HG03442 (cell line): ENCODE data around the gene CPLX4.
"Not testable (repeated sequence)": the region's sequence is repeated elsewhere in the genome, so short reads cannot be mapped to it uniquely, and the experiment has no call there.

ENCODE experiments used
- ATAC-seq: cut with Tn5 transposase; IDR thresholded peaks from one replicate; pipeline ENCODE4 v1.9.1; 2021; ENCODE audit warnings: mild to moderate bottlenecking, moderate library complexity; ENCODE audit not compliant: unreplicated experiment

CPLX4 gene

GRCh38 chr18:59271606-59272220 is 46.7 kb downstream of the CPLX4 start:
- ATAC-seq = no peak

GRCh38 chr18:59270689-59271257 is 47.7 kb downstream of the CPLX4 start:
- no peak for ATAC-seq

GRCh38 chr18:59269563-59270119 is 48.8 kb downstream of the CPLX4 start:
- ATAC-seq = no peak

DNA sequence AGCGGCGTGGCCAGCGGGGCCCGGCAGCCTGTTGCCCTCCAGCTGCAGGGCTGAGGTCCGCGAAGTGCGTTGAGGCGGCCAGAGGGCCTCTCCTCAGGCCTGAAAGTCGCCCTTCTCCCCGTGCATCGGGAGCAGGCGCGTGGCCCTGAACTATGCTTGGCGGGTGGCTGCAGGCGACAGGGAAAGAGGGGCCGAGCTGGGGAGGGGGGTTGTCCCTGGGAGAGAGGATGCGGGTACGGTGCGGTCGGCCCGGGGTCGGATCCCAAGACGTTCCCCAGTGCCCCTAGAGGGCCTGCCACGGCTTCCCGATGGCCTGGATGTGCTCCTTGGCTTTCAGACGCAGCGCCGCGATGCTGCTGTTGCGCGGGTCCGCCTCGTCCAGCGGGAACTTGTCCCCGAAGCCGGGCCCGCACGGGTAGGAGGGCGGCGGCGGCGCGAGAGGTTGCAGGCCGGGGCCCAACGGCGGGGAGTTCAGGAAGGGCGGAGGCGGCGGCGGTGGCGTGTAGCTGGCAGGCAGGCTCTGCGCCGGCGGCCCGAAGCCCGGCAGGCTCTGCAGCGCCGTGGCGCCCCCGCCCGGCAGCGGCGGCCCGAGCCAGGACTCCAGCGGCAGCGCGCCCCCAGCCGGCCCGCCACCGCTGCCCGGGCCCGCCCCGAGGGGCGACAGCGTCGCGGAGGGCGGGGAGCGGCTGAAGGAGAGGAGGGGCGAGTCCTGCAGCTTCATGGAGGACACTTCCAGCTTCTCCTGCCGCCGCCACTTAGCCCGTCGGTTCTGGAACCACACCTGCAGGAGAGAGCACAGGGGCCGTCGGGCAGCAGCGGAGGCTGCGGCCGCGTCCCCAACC is 49.5 kb downstream of the CPLX4 start:
- ATAC-seq = peak; percentile 45

DNA sequence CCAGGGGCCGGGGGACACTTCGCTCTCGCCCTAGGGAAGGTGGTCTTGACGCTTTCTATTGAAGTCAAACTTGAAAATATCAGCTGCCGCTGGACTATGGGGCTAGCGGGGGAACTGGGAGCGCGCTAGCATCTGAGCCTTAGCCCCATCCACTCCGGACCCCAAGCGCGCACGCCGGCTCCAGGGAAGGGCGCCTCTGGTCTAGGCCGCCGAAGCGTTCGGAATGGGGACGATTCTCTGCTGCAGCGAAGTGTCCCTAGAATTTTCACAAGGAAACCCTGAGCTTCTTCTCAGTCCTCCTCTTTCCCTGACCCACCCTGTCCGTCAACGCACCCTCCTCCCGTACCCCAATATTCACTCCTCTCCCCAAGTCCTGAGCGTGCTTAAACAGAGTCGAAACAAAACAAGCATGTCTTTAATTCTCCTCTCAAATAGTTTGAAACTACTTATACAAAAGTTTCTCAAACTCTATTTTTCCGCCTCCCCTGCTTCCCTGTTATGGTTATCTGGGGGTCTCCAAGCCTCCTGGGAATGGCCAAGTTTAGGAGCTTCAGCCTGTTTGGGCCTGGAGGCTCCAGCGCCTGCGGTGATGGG is 50.2 kb downstream of the CPLX4 start:
- ATAC-seq = no peak

GRCh38 chr18:59267503-59268126 is 50.8 kb downstream of the CPLX4 start:
- no peak for ATAC-seq

GRCh38 chr18:59266886-59267502 is 51.5 kb downstream of the CPLX4 start:
- no peak for ATAC-seq

- no peak for ATAC-seq
These were observed 52.0 kb downstream of the CPLX4 start for GRCh38 chr18:59266459-59266858.

DNA sequence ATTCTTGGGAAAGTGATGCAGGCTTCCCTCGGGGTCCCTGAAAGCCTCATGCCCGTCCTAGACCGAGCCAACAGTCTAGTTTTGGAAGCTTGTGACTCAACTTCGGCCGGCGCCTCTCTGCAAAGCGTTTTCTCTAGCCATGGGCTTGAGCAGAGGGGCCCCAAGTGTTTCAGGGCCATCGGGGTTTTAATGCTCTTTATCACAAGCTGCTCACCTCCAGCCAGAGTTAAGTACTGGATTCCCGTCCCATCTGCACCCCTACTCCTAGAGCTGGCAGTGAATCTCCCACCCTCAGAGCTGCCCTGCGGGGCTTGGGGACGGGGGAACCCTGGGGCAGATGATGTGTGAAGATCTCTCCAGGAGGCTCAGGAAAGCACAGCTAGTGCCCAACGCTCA is 52.5 kb downstream of the CPLX4 start:
- no peak for ATAC-seq

- ATAC-seq = peak; percentile 42
These were observed 53.0 kb downstream of the CPLX4 start for GRCh38 chr18:59265246-59265973.

GRCh38 chr18:59264651-59265245 is 53.7 kb downstream of the CPLX4 start:
- ATAC-seq = no peak

DNA sequence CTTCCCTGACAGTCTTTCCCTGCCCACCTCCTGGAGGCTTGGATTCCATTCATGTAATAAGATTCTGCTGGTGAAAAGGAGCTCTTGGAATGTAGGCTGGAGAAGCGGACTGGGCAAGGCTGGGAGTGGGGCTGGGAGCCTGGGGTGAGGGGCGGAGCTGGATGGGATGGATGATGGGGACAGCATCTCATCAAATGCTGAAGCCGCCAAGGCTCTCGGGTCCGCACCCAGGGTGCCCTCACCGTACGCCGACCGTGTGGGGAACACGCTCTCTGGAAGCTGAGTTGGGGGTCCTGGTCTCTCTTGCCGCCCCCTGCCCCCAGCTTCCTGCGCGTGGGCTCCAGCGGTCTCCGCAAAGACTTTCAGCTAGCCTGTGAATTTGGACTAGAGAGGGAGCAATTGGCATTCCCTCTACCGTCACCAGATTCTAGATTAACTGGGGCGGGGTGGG is 54.3 kb downstream of the CPLX4 start:
- no peak for ATAC-seq

GRCh38 chr18:59263661-59264060 is 54.8 kb downstream of the CPLX4 start:
- ATAC-seq = no peak

DNA sequence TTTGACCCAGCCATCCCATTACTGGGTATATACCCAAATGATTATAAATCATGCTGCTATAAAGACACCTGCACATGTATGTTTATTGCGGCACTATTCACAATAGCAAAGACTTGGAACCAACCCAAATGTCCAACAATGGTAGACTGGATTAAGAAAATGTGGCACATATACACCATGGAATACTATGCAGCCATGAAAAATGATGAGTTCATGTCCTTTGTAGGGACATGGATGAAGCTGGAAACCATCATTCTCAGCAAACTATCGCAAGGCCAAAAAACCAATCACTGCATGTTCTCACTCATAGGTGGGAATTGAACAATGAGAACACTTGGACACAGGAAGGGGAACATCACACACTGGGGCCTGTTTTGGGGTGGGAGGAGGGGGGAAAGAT is 56.2 kb downstream of the CPLX4 start:
- not testable (repeated sequence) for ATAC-seq

DNA sequence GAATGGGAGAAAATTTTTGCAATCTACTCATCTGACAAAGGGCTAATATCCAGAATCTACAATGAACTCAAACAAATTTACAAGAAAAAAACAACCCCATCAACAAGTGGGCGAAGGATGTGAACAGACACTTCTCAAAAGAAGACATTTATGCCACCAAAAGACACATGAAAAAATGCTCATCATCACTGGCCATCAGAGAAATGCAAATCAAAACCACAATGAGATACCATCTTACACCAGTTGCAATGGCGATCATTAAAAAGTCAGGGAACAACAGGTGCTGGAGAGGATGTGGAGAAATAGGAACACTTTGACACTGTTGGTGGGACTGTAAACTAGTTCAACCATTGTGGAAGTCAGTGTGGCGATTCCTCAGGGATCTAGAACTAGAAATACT is 56.6 kb downstream of the CPLX4 start:
- ATAC-seq = not testable (repeated sequence)

GRCh38 chr18:59255491-59255890 is 63.0 kb downstream of the CPLX4 start:
- not testable (repeated sequence) for ATAC-seq

DNA sequence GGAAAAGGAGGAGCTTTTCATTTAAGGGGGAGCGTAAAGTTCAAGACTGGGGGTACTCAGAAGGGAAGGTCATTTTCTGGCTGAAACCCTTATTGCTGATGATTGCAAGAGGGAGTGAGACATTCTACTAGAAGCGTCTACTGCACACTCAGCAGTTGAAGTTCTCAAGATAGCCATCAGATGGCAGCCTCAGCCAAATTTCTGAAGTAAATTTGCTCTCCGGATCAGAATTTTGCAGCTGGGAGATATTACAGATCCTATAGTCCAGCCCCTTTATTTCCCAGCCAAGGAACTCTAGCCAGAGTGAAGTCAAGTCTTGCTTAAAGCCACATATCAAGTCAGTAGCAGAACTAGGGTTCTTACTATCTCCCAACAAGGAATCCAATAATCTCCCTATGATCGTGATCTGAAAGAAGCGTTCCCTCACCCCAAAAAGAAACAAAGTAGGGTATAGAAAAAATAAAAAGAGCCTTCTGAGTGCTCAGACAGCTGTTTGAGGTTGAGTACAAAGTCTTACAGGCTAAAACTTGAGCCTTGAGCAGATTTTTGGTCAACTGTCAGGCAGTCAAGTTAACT is 69.2 kb downstream of the CPLX4 start:
- no peak for ATAC-seq

DNA sequence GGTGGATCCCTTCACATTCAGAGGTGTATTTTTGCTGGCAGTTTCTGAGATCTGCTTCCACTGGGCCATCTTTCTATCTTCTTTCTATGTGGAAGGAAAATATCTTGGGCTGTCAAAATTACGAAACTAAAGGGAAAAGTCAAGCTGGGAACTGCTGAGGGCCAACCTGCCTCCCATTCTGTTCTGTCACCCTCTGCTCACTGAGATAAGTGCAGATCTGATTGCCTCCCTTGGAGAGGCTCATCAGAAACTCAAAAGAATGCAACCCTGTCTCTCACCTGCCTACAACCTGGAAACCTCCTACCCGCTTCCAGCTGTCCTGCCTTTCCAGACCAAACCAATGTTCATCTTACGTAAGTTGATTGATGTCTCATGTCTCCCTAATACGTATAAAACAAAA is 71.7 kb downstream of the CPLX4 start:
- ATAC-seq = no peak
